HG02840 (cell line): ENCODE results near the gene TMEM156.
"Not testable (repeated sequence)": the region's sequence is repeated elsewhere in the genome, so short reads cannot be mapped to it uniquely, and the experiment has no call there.

Source experiments
- ATAC-seq: cut with Tn5 transposase; IDR thresholded peaks from one replicate; pipeline ENCODE4 v1.9.1; 2021; ENCODE audit warnings: mild to moderate bottlenecking, moderate library complexity, moderate number of reproducible peaks; ENCODE audit not compliant: unreplicated experiment, low FRiP score

The TMEM156 gene

DNA sequence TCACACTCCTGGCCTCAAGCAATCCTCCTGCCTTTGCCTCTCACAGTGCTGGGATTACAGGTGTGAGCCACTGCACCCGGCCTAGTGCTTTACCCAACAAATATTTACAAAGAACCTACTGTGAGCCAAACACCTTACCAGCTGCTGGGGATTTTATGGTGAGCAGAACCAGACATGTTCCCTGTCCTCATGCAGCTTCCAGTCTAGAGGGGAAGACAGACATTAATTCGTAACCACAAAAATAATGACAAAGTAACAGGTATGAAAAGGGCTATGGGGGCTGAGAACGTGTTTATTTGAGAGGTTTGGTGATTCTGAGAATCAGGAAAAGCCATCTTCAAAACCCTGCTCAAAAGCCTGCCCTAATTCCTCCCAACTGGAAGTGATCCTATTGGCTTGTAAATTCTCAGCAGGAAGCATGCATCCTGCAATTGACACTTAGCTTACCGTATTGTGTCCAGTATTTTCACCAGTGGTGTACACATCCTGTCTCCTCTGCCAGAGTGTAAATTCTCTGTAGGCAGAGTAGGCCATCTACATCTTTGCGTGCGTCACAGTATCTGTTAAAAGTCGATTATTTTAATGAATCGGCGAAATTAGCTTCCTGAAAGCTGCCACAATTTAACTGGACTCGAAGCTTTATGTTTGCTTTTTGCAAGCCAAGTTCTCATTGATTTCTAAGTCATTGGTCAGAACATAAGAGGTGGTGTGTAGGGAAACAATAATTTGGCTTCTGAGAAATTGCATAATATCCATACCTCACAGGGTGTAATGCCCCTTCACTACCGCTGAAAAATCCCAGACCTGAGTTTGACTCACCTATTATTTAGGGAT, 67.0 kb downstream of the TMEM156 start:
- no peak for ATAC-seq

DNA sequence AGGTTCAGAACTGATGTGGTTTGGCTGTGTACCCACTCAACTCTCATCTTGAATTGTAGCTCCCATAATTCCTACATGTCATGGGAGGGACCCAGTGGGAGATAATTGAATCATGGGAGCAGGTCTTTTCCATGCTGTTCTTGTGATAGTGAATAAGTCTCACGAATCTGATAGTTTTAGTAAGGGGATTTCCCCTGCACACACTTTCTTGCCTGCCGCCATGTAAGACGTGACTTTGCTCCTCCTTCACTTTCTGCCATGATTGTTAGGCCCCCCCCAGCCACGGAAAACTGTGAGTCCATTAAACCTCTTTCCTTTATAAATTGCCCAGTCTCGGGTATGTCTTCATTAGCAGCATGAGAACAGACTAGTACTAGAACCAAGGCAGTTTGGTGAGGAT, 73.0 kb downstream of the TMEM156 start:
- not testable (repeated sequence) for ATAC-seq

DNA sequence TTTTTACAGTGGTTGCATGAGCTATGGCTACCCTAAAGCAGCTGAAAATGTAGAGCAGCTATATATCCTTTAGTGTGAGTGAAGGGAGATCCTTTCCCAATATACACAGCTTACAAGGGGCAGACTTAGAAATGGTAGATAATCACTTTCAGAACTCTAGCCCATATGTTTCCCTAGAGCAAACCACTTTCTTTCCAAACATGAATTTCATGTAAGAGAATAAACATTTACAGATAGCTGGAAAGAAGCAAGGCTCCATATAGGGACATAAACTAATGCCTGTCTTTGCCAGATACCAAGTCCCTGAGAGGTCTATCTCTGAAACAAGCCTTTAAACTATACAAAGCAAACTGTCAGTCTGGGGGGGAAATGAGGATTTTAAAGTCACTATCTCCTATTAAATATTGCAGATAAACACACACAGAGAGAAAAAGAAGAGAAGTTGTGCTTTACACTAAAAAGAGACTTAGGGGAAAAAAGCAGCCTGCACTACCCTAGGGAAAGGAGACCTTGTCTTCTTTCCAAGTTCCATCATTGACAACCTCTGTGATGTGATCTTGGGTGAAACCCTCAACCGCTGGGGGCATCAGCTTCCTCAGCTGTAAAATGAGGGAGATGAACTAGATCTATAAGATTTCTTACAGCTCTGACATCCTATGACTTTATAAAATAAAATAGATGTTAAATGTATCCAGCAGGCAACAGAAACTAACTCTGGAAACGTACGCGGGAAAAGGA, 73.6 kb downstream of the TMEM156 start:
- ATAC-seq = no peak

DNA sequence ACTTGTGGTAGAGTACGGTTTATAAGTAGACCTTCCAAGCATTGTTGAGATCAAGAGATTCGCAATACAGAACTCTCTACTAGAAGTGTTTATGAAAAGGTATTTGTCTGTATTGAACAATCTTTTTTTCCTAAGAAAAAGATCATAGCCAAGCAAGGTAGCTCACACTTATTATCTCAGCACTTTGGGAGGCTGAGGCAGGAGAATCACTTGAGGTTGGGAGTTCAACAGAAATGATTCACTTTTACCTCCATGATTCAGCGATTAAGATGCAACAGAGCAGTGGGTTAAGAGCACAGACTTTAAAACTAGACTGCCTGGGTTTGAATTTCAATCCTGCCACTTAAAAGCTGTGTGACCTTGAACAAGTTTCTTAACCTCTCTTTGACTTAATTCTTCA, 74.3 kb downstream of the TMEM156 start:
- no peak for ATAC-seq

DNA sequence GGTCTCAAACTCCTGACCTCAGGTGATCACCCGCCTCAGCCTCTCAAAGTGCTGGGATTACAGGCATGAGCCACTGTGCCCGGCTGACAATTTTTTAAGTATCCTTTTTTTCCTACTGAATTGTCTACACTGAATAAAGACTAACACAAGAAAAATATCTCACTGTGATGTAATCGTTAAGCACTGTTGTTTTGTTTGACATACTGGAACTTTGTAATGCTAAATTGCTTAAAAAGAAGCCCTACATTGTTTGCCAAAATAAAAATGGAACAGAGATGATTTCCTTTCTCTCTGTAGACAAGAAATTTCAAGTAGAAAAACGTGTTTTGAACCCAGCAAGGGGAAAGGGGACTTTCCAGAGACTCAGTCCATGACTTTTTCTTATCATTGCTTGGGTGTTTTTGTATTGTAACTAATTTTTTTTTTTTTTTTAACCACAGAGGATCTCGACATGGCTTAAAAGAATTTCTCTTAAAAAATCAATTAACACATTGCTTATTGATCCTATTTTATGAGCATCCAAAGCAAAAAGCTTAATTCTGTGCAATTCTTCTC, 74.9 kb downstream of the TMEM156 start:
- no peak for ATAC-seq

DNA sequence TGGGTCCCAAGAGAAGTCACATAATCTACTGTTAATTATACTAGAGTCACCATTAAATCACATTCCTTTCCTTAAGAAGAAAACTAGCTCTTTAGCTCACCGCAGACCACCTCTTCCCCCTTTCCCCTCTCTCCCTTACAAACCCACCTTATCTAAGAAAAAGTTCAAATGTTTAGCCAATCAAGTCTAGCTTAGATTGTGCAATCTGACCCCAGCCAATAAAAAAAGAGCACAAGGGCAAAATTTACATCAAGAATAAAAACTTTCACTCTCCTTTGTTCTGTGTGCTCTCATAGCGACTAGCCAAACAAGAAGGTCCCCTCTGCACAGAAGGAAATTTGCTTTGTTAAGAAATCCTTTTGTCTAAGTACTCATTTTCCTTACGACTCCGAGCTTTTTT, 76.3 kb downstream of the TMEM156 start:
- no peak for ATAC-seq

DNA sequence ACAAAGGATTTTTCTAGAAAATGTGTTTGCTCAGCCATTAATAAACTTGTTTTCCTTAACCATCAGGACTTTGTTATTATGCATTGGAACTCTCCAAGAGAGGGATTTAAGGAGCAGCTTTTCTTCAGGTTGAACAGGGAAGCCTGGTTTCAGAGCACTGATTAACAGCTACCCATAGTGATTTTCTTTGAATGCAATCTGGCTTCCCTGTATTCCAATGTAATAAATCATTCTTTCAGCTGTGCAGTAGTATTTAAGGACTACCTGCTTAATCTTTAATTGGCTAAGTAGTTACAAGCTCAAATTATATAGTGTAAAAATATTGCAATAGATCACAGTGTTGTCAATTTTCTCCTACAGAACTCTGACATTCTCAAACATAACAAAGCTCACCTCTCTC, 77.5 kb downstream of the TMEM156 start:
- ATAC-seq = no peak

DNA sequence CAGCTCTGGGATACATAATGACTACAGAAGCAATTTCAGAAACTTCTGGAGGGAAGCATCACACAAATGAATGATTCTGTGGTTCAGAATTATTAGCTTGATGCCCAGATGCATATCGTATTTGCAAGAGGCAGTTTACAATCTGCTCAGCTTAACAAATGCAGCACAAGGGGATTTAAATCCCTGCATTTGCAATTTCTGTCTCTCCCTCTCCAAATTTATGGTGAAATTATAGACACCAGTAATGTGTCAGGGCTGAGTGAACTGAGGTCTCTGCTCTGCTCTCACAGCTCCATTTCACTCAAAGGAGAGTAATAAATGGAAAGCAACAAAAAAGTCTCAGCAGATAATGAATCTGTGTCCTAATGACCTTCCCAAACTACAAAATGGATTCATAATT, 80.2 kb downstream of the TMEM156 start:
- no peak for ATAC-seq

DNA sequence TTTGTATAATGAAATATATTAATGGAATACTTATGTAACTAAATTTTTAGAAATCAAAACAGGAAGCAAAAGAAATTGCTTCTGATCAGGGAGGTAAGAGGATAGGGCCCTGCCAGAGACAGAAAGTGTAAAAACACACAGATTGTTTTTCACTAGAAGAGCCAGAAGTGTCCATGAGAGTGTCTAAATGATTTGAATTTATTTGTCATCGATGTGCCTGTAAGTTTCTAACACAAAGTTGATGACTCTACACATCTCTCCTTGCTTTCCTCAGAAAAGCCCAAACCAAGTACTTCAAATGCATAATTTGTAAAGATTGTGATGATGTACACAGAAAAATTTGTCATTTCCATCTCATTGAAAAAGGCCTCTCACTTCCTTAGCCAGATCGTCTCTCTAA, 80.6 kb downstream of the TMEM156 start:
- ATAC-seq = no peak

DNA sequence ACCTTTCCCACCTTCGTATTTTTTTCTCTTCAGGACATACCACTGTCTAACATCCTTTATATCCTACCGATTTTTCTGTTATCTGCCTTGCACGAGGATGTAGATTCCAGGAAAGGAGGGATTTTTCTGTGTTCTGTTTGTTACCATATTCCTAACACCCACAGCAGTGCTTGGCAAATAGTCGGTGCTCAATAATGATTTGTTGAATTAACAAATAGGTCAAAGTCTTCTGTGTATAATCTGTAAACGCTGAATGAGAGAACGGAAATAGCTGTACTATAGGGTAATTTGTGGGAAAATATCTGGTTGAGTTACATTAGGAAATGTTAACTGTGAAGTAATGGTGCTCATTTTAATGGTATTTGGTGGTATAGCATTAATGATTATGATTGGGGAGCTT, 81.5 kb downstream of the TMEM156 start:
- ATAC-seq = no peak

DNA sequence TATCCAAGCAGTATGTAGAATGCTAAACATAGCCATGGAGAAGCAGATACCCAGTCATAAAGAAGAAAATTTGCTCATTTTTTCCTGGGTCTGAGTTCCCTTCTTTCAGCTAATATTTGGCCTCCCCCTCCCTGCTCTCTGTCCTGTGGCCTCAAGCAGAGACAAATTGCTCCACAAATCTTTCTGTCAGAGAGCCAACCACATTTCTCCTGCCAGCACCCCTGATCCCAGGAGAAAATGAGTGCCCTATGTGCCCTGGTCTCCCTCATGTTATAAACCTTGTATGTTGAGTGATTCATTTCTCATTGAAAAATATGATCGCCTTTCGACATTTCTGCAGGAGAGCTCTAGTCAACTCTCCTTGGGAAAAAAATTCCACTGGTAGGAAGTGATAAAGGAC, 82.0 kb downstream of the TMEM156 start:
- no peak for ATAC-seq

DNA sequence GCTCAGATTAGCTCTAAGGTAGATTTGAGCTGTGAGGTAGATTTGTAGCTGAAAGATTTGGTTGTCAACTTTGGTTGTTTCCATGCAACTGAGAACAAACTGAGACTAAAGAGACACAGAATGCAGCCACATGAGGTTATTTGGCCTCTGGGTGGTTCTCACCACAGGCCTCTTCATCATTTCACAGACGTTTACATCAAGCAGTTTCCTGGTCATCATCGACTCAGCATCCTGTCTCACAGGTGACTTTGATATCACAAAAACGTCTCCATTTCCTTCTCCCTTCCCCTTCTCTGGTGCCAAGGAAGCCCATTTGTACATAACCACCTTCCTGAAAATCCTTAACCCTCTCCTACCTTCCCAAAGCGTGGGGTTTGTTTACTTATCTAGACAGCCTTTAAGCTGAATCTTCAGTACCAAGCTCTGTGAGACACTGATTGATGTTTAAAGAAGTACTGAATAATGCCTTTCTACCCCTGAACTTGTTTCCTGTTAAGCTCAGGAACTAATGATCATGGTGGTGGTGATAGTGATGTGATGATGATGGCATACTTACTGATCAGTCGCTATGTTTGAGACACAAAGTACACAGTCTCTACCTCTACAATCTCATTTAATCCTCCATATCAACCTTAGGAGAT, 82.7 kb downstream of the TMEM156 start:
- no peak for ATAC-seq

DNA sequence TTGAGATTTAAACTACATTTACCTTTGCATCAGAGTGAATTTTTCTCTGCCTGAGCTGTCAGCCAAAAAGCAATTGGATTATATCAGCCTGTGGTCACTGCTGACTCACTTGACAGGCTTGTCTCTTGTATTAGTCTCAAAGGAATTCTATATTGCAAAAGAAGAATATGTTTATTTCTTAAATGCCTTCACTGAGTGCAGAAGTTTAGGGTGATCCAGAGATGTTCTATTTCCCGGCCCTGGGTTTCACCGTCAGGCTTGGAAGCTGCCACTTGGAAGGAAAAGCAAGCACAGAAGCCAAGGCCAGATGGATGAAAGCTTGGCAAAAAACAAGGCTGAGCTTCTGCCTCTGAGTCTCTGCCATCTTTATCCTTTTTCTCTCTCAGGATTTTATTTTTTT, 83.7 kb downstream of the TMEM156 start:
- no peak for ATAC-seq

DNA sequence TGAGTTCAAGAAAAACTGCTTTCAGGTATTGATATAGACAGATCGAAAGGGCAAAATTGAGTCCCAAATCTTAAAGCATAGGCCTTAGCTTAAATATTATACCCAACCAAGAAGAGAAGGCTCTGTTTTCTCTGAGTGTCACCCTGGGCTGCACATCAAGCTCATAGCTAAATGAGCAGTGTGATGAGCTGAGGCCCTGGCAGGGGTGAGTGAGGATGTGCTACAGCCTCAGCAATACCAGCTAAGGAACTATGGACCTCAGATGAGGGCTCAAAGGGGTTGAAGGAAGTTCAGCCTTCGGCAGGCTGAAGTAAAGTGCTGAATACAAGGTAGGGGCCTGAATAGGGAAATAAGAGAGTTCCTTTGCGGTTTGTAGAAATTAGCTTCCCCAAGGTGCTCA, 85.3 kb downstream of the TMEM156 start:
- ATAC-seq = no peak

DNA sequence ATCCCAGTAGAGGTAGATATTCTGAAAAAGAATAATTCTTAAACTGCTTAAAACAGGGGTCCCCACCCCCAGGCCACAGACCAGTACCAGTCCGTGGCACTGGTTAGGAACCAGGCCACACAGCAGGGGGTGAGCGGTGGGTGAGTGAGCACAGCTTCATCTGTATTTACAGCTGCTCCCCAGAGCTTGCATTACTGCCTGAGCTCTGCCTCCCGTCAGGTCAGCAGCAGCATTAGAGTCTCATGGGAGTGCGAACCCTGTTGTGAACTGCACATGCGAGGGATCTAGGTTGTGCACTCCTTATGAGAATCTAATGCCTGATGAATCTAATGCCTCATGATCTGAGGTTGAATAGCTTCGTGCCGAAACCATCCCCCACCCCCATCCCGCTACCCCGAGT, 87.8 kb downstream of the TMEM156 start:
- ATAC-seq = no peak

DNA sequence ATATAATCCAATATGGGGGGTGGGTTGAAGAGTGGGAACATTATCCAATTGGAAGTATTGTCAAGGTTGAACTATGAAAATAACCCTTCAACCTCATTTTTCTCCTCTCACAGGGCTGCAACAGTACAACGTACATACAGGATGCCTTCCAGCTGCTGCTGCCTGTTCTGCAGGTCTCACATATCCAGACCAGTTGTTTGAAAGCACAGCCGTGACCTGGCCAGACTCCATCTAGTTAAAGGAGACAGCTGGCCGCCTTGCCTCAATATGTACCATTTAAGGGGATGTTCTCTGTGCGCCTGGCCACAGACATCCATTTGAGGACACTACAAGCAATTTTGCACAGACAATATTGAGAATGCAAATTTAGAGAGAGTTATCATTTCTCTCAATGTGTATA, 88.9 kb downstream of the TMEM156 start:
- no peak for ATAC-seq

DNA sequence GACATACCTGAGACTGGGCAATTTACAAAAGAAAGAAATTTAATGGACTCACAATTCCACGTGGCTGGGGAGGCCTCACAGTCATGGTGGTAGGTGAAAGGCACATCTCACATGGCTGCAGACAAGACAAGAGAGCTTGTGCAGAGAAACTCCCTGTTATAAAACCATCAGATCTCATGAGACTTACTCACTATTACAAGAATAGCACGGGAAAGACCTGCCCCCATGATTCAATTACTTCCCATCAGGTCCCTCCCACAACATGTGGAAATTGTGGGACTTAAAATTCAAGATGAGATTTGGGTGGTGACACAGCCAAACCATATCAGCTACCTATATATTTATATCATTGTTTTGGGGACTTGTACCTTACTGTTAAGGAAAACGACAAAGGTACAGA, 90.3 kb downstream of the TMEM156 start:
- ATAC-seq = not testable (repeated sequence)

DNA sequence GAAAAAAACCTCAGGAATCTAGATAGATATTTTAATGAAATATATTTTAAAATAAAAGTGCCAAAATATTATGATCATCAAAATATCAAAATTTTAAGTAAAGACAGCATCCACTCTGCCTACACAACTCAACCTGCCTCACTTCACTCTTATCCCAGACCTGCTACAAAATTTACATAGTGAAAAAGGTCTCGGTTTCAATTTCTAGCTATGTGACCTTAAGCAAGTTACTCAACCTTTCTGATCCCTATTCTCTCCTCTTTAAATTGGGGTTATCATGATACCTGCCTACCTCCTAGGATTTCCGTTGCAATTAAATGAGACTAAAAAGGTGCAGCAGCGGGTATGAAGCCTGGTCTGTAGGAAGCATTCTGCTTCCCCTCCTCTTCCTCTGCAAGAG, 91.7 kb downstream of the TMEM156 start:
- no peak for ATAC-seq

DNA sequence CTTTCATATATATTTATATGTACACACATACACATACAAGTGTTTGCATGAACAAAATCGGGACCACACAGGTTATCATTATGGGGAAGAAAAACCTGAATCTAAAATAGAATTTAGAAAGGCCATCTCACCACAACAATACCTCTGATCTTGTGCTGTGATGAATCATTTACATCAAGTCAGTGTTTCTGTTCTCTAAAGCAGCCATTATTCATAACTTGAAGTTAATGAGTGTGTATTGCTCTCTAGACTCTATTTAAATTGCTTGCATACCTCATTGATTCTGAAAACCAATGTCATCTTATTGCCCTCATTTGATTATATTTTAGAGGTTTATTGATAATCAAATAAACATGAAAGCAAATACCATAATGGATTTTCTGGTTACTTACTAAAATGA, 93.0 kb downstream of the TMEM156 start:
- ATAC-seq = peak; percentile 92

DNA sequence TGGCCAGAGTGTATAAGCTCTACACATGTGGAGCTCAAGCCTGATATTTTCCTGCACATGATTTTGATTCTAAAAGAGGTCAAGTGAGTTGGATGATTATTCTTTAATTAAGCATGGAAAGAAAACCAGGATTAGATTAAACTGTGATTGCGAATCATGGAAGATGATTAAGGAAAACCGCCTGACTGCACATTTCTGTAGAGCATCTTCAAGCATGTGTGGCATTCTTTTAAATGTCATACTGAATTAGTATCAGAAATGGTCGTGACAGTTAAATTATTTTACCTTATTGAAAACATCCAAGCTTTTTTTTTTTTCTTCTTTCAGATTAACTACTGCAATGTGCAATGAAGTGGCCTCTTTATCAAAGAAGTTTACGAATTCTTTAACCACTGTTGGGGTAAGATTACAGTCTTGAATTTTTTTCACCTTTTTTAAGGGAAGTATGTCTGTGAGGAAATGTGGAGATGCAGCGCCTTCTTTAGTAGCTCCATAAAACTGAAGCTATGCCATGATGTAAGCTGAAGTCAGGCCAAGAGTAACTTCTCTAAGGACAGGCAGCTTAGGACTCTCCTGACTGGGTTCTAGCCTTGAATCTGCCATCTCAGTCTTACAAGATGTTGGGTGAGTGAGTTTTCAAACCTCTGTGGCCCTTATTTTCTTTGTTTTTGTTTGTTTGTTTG, 96.7 kb downstream of the TMEM156 start:
- ATAC-seq = no peak

DNA sequence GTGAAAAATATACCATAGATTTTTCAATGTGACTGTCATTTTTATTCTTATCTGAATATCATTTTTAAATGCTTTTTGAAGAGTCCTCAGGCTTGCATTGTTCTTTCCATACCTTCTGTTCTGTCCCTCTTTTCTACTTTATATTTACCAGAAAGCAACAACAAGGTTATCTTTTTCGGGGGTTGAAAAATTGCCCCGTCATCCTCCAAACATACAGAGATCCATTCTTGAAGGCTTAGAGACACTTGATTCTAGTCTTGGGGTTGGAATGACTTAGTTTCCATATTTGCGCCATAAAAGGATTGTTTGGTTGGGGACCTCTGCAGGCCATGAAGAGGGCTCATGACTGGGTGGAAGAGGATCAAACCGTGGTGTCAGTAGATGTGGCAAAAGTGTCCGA, 101.1 kb downstream of the TMEM156 start:
- ATAC-seq = no peak
